ENCODE measurements around the gene ACP2. TPM values are rescaled to one million over a fixed set of nuclear protein-coding genes. Genes with fewer than 3 reads are reported as not detected.

Gene ACP2
- total and polyA plus RNA-seq, 2 donors (not counting 1 experiment from before 2014, with no cell fraction given), result 16.3 to 29.5 TPM

DNA sequence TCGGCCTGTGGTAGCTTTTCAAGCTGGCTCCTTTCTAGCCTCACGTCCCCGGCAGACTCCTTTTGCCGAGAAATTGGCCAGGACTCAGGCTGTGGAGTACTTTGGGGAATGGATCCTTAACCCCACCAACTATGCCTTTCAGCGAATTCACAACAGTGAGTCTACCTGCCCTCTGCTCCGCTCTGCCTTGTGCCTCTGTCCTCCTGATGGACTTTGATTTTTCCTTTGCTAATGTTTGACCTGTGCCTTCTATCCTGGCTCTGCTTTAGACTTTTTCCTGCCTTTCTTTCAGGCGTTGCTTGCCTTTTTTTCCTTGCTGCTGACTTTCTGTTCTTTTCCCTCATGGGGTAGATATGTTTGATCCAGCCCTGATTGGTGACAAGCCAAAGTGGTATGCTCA, 33.8 kb upstream of the ACP2 start:
- no peak for TF ChIP-seq EZH2 (IDR thresholded peaks at IDR 0.05; ENCODE audit: borderline replicate concordance, insufficient read depth, low read depth, low read length, poor library complexity, severe bottlenecking)
- TF ChIP-seq, protein P1, sequence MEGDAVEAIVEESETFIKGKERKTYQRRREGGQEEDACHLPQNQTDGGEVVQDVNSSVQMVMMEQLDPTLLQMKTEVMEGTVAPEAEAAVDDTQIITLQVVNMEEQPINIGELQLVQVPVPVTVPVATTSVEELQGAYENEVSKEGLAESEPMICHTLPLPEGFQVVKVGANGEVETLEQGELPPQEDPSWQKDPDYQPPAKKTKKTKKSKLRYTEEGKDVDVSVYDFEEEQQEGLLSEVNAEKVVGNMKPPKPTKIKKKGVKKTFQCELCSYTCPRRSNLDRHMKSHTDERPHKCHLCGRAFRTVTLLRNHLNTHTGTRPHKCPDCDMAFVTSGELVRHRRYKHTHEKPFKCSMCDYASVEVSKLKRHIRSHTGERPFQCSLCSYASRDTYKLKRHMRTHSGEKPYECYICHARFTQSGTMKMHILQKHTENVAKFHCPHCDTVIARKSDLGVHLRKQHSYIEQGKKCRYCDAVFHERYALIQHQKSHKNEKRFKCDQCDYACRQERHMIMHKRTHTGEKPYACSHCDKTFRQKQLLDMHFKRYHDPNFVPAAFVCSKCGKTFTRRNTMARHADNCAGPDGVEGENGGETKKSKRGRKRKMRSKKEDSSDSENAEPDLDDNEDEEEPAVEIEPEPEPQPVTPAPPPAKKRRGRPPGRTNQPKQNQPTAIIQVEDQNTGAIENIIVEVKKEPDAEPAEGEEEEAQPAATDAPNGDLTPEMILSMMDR (IDR thresholded peaks at IDR 0.05), result no peak
- ChIA-PET POLR2A (no interaction called here), CTCF (no interaction called here)
- H3K36me3 ChIP-seq (replicated peaks in 1 of 2; ENCODE audit: control extremely low read depth in 1 of 2, control insufficient read depth in 1 of 2, extremely low read depth in 1 of 2, insufficient read depth in 2 of 2, low read length in 1 of 2), result peaks cover 16 to 85% of the 10 kb centered on the region in 2 experiments
- DNase-seq (no peak), ATAC-seq (ENCODE audit: low read depth) (no peak)
- no peaks in the 10 kb centered on the region for H3K27me3 ChIP-seq (replicated peaks in 1 of 4; ENCODE audit: control extremely low read depth in 1 of 4, control insufficient read depth in 3 of 4, insufficient read depth in 4 of 4, low read length in 3 of 4)
- intact Hi-C loops (cut with micrococcal nuclease), result no loop called here
- H3K4me2 ChIP-seq (replicated peaks; ENCODE audit: low read depth, low read length, poor library complexity, severe bottlenecking), result no peak overlapping the region
- H3K4me1 ChIP-seq (ENCODE audit: control insufficient read depth in 2 of 2, insufficient read depth in 2 of 2, low read length in 2 of 2), result no peaks in the 10 kb centered on the region
- H3K9ac ChIP-seq (ENCODE audit: low read length), result no peak overlapping the region
- 97% methylated on average over 6 of the region's 7 CpGs for WGBS (ENCODE audit: insufficient coverage)
- H2AFZ ChIP-seq (ENCODE audit: insufficient read depth, low read depth, low read length, poor library complexity, severe bottlenecking), result no peak overlapping the region
- no peaks in the 10 kb centered on the region for H3K9me3 ChIP-seq (ENCODE audit: control extremely low read depth in 1 of 3, control insufficient read depth in 2 of 3, insufficient read depth in 1 of 3, low read length in 2 of 3)
- no peaks in the 10 kb centered on the region for H3K4me1 Mint-ChIP-seq
- H3K9me3 Mint-ChIP-seq (ENCODE audit: insufficient read depth), result no peaks in the 10 kb centered on the region
- H3K27ac Mint-ChIP-seq, result no peak overlapping the region
- no peak overlapping the region for H3K27ac ChIP-seq (ENCODE audit: low read length in 2 of 2)
- H3K79me2 ChIP-seq (ENCODE audit: control insufficient read depth, insufficient read depth, low read length), result peaks cover 22% of the 10 kb centered on the region
- H3K4me3 Mint-ChIP-seq, result no peak overlapping the region
- H3K27me3 Mint-ChIP-seq, result no peaks in the 10 kb centered on the region
- peaks cover 2% of the 10 kb centered on the region for H4K20me1 ChIP-seq (ENCODE audit: control insufficient read depth, insufficient read depth, low read length, poor library complexity, severe bottlenecking)
- no peak overlapping the region for H3K4me3 ChIP-seq (ENCODE audit: control extremely low read depth in 1 of 5, extremely low read depth in 1 of 5, insufficient read depth in 1 of 5, low read depth in 2 of 5, low read length in 4 of 5)

DNA sequence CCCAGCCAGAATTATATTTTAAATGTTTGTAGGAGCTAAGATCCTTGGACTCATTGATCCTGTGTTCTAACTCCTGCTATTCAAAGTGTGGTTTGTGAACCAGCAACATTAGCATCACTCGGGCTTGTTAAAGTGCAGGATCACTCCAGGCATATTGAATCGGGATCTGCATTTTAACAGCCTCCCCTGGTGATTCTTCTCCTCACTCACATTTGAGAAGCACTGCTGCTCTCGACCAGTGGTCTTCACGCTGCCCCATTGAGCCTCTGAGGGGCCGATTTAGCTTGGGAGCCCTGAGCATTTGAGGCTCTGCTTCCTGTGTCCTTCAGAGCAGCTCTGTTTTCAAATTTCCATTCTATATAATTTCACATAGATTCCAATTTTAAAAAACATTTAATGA, 32.2 kb upstream of the ACP2 start:
- H3K4me3 Mint-ChIP-seq, result no peak overlapping the region
- Histone ChIP-seq H3K9me3 (ENCODE audit: control extremely low read depth in 1 of 3, control insufficient read depth in 2 of 3, insufficient read depth in 1 of 3, low read length in 2 of 3) (no peaks in the 10 kb centered on the region), H3K4me1 (ENCODE audit: control insufficient read depth in 2 of 2, insufficient read depth in 2 of 2, low read length in 2 of 2) (no peaks in the 10 kb centered on the region), H3K27ac (ENCODE audit: low read length in 2 of 2) (no peak overlapping the region), H3K9ac (ENCODE audit: low read length) (no peak overlapping the region), H4K20me1 (ENCODE audit: control insufficient read depth, insufficient read depth, low read length, poor library complexity, severe bottlenecking) (peaks cover 14% of the 10 kb centered on the region), H2AFZ (ENCODE audit: insufficient read depth, low read depth, low read length, poor library complexity, severe bottlenecking) (no peak overlapping the region), H3K4me2 (replicated peaks; ENCODE audit: low read depth, low read length, poor library complexity, severe bottlenecking) (no peak overlapping the region), H3K27me3 (replicated peaks in 1 of 4; ENCODE audit: control extremely low read depth in 1 of 4, control insufficient read depth in 3 of 4, insufficient read depth in 4 of 4, low read length in 3 of 4) (no peaks in the 10 kb centered on the region), H3K36me3 (replicated peaks in 1 of 2; ENCODE audit: control extremely low read depth in 1 of 2, control insufficient read depth in 1 of 2, extremely low read depth in 1 of 2, insufficient read depth in 2 of 2, low read length in 1 of 2) (peaks cover 19 to 86% of the 10 kb centered on the region in 2 experiments), H3K79me2 (ENCODE audit: control insufficient read depth, insufficient read depth, low read length) (peaks cover 38% of the 10 kb centered on the region), H3K4me3 (ENCODE audit: control extremely low read depth in 1 of 5, extremely low read depth in 1 of 5, insufficient read depth in 1 of 5, low read depth in 2 of 5, low read length in 4 of 5) (no peak overlapping the region)
- no peaks in the 10 kb centered on the region for H3K27me3 Mint-ChIP-seq
- no peaks in the 10 kb centered on the region for H3K9me3 Mint-ChIP-seq (ENCODE audit: insufficient read depth)
- 98% methylated on average over 5 of the region's 5 CpGs for whole genome bisulfite sequencing (ENCODE audit: insufficient coverage)
- intact Hi-C loops (cut with micrococcal nuclease), result no loop called here
- ATAC-seq (ENCODE audit: low read depth), result no peak
- no peaks in the 10 kb centered on the region for H3K4me1 Mint-ChIP-seq
- no peak overlapping the region for H3K27ac Mint-ChIP-seq
- TF ChIP-seq, protein P1 (IDR thresholded peaks at IDR 0.05), result no peak
- no peak for TF ChIP-seq EZH2 (IDR thresholded peaks at IDR 0.05; ENCODE audit: borderline replicate concordance, insufficient read depth, low read depth, low read length, poor library complexity, severe bottlenecking)
- no peak for DNase-seq
- ChIA-PET POLR2A (interaction anchor here (0.6 kb wide), 3 partner anchors 248 to 569 kb away, joined by 3 to 5 read pairs (median 5); no protein-coding TSS in a partner anchor), CTCF (no interaction called here)

Data from B cell (primary cell).